PFSK-1 (cell line): ENCODE measurements around the gene SERGEF.

Experiments
- FOXP2 ChIP-seq: optimal IDR thresholded peaks from 2 replicates; pipeline ENCODE3; 2011; ENCODE audit warnings: borderline replicate concordance, control low read depth, inconsistent platforms; ENCODE audit not compliant: insufficient read depth; ENCODE audit errors: extremely low read length, extremely low read depth
- POLR2AphosphoS5 ChIP-seq: IDR thresholded peaks from 2 replicates; pipeline ENCODE4 v1.6.1; 2012; ENCODE audit warnings: low read depth, mild to moderate bottlenecking, control low read depth, low read length, moderate library complexity
- SIN3A ChIP-seq: IDR thresholded peaks from 2 replicates; pipeline ENCODE4 v1.6.1; 2012; ENCODE audit warnings: mild to moderate bottlenecking, low read length, moderate library complexity, borderline replicate concordance; ENCODE audit not compliant: insufficient read depth
- TAF1 ChIP-seq: IDR thresholded peaks from 2 replicates; pipeline ENCODE4 v1.6.1; 2012; ENCODE audit warnings: low read length, control low read depth, borderline replicate concordance; ENCODE audit not compliant: insufficient read depth
- TF ChIP-seq, protein P1 (sequence below), 2 experiments: IDR thresholded peaks; 2 replicates each; pipeline versions ENCODE4 v1.6.1 to v1.8.0; 2011 to 2012; ENCODE audit warnings: low read depth in 2 of 2, low read length in 2 of 2, control low read depth in 1 of 2, inconsistent platforms in 1 of 2, mild to moderate bottlenecking in 1 of 2, moderate library complexity in 1 of 2; ENCODE audit not compliant: insufficient read depth in 1 of 2

Gene SERGEF

GRCh38 chr11:17873586-17873985, 139.3 kb downstream of the SERGEF start:
- TF ChIP-seq FOXP2, result no peak
- no peak for TF ChIP-seq SIN3A
- TF ChIP-seq, protein P1, sequence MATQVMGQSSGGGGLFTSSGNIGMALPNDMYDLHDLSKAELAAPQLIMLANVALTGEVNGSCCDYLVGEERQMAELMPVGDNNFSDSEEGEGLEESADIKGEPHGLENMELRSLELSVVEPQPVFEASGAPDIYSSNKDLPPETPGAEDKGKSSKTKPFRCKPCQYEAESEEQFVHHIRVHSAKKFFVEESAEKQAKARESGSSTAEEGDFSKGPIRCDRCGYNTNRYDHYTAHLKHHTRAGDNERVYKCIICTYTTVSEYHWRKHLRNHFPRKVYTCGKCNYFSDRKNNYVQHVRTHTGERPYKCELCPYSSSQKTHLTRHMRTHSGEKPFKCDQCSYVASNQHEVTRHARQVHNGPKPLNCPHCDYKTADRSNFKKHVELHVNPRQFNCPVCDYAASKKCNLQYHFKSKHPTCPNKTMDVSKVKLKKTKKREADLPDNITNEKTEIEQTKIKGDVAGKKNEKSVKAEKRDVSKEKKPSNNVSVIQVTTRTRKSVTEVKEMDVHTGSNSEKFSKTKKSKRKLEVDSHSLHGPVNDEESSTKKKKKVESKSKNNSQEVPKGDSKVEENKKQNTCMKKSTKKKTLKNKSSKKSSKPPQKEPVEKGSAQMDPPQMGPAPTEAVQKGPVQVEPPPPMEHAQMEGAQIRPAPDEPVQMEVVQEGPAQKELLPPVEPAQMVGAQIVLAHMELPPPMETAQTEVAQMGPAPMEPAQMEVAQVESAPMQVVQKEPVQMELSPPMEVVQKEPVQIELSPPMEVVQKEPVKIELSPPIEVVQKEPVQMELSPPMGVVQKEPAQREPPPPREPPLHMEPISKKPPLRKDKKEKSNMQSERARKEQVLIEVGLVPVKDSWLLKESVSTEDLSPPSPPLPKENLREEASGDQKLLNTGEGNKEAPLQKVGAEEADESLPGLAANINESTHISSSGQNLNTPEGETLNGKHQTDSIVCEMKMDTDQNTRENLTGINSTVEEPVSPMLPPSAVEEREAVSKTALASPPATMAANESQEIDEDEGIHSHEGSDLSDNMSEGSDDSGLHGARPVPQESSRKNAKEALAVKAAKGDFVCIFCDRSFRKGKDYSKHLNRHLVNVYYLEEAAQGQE (IDR thresholded peaks at IDR 0.05; ENCODE audit: insufficient read depth in 1 of 2, low read depth in 2 of 2, low read length in 2 of 2), result no peak
- no peak for TF ChIP-seq TAF1
- no peak for TF ChIP-seq POLR2AphosphoS5

DNA sequence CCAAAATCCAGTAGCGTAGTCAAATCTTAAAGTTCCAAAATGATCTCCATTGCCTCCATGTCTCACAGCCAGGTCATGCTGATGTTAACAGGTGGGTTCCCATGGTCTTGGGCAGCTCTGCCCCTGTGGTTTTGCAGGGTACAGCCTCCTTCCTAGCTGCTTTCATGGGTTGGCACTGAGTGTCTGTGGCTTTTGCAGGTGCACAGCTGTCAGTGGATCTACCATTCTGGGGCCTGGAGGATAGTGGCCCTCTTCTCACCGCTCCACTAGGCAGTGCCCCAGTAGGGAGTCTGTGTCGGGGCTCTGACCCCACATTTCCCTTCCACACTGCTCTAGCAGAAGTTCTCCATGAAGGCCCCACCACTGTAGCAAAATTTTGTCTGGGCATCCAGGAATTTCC, 145.5 kb downstream of the SERGEF start:
- no peak for TF ChIP-seq POLR2AphosphoS5
- TF ChIP-seq SIN3A, result no peak
- no peak for TF ChIP-seq FOXP2
- no peak for TF ChIP-seq TAF1
- TF ChIP-seq, protein P1 (IDR thresholded peaks at IDR 0.05; ENCODE audit: insufficient read depth in 1 of 2, low read depth in 2 of 2, low read length in 2 of 2), result no peak

- TF ChIP-seq SIN3A (no peak), FOXP2 (no peak), POLR2AphosphoS5 (no peak), TAF1 (no peak)
- TF ChIP-seq, protein P1 (IDR thresholded peaks at IDR 0.05; ENCODE audit: insufficient read depth in 1 of 2, low read depth in 2 of 2, low read length in 2 of 2), result no peak
Observed at GRCh38 chr11:17865765-17866428, 146.9 kb downstream of the SERGEF start.

- no peak for TF ChIP-seq FOXP2
- no peak for TF ChIP-seq POLR2AphosphoS5
- TF ChIP-seq SIN3A, result no peak
- TF ChIP-seq, protein P1 (IDR thresholded peaks at IDR 0.05; ENCODE audit: insufficient read depth in 1 of 2, low read depth in 2 of 2, low read length in 2 of 2), result no peak
- TF ChIP-seq TAF1, result no peak
Observed at GRCh38 chr11:17864478-17864941, 148.3 kb downstream of the SERGEF start.
